CD4-positive, alpha-beta T cell treated with Interferon alpha-2 for 1 hour (primary cell): ENCODE measurements around the gene CETN2.
A peak's percentile ranks its signal among the peaks of the same experiment; 100 is the strongest.
"Not testable (repeated sequence)": the region's sequence is repeated elsewhere in the genome, so short reads cannot be mapped to it uniquely, and the experiment has no call there.

Experiments
- DNase-seq, 2 donors: peaks; one replicate each; pipeline ENCODE4 v3.0.0-alpha.2; 2020 to 2022

CETN2 gene

GRCh38 chrX:152831391-152831790, 834 bp upstream of the CETN2 start:
- no peak for DNase-seq

GRCh38 chrX:152824841-152825374, 5.6 kb downstream of the CETN2 start:
- no peak for DNase-seq

GRCh38 chrX:152823657-152824056, 6.9 kb downstream of the CETN2 start:
- no peak for DNase-seq

GRCh38 chrX:152822383-152823086, 8.0 kb downstream of the CETN2 start:
- no peak for DNase-seq

- DNase-seq, result peak in 1 of 2 donors; percentile 0
Observed at GRCh38 chrX:152821145-152821765, 9.3 kb downstream of the CETN2 start.

- no peak for DNase-seq
Observed at GRCh38 chrX:152819732-152820131, 10.8 kb downstream of the CETN2 start.

GRCh38 chrX:152819266-152819665, 11.3 kb downstream of the CETN2 start:
- no peak for DNase-seq

- no peak for DNase-seq
Observed at GRCh38 chrX:152818356-152818755, 12.2 kb downstream of the CETN2 start.

GRCh38 chrX:152817078-152817764, 13.3 kb downstream of the CETN2 start:
- DNase-seq, result no peak

GRCh38 chrX:152814048-152814447, 16.5 kb downstream of the CETN2 start:
- no peak for DNase-seq

- DNase-seq, result no peak
Observed at GRCh38 chrX:152813206-152813605, 17.4 kb downstream of the CETN2 start.

- no peak for DNase-seq
Observed at GRCh38 chrX:152810403-152810802, 20.2 kb downstream of the CETN2 start.

GRCh38 chrX:152806035-152806434, 24.5 kb downstream of the CETN2 start:
- DNase-seq, result no peak

- DNase-seq, result no peak
Observed at GRCh38 chrX:152798945-152799344, 31.6 kb downstream of the CETN2 start.

GRCh38 chrX:152787062-152787461, 43.5 kb downstream of the CETN2 start:
- DNase-seq, result not testable (repeated sequence)
